Large intestine (tissue), 3 donors: ENCODE measurements around the gene UBXN11. TPM values are rescaled to one million over a fixed set of nuclear protein-coding genes. Genes with fewer than 3 reads are reported as not detected.
"Not testable (repeated sequence)": the region's sequence is repeated elsewhere in the genome, so short reads cannot be mapped to it uniquely, and the experiment has no call there.

Source experiments
- DNase-seq, 2 donors: peaks; one replicate each; pipeline versions ENCODE4 v3.0.0 to v3.0.0-alpha.2; 2013
- H3K27ac ChIP-seq: one replicate; pipeline ENCODE4 v1.5.1; 2013; ENCODE audit warnings: low read length
- H3K27me3 ChIP-seq: 2 replicates; pipeline ENCODE4 v1.6.1; 2013; ENCODE audit warnings: low read length; ENCODE audit not compliant: control insufficient read depth, insufficient read depth
- H3K36me3 ChIP-seq: 2 replicates; pipeline ENCODE4 v1.6.1; 2013; ENCODE audit warnings: low read length; ENCODE audit not compliant: control insufficient read depth, insufficient read depth
- H3K4me1 ChIP-seq: one replicate; pipeline ENCODE4 v1.6.1; 2013; ENCODE audit warnings: low read length; ENCODE audit not compliant: control insufficient read depth, insufficient read depth
- H3K4me3 ChIP-seq: one replicate; pipeline ENCODE4 v1.5.1; 2013; ENCODE audit warnings: low read length
- H3K9me3 ChIP-seq: one replicate; pipeline ENCODE4 v1.6.1; 2013; ENCODE audit warnings: mild to moderate bottlenecking, low read depth, low read length, moderate library complexity; ENCODE audit not compliant: control insufficient read depth
- WGBS: methylation state at CpG from one replicate; pipeline ENCODE4 v1.1.5; 2013; ENCODE audit warnings: low lambda C conversion rate; ENCODE audit not compliant: insufficient coverage; 5-methylcytosine and 5-hydroxymethylcytosine counted together
- polyA plus RNA-seq: library from polyadenylated mRNA; unstranded; fragments of 120-200 nt; gene quantifications from one replicate; pipeline ENCODE4 v1.2.1, GENCODE V29; 2013

UBXN11 gene
- polyA plus RNA-seq, 1 donor, result 40.1 TPM

GRCh38 chr1:26337206-26337535 is 30.7 kb upstream of the UBXN11 start:
- Histone ChIP-seq H3K27ac (no peak overlapping the region), H3K36me3 (no peaks in the 10 kb centered on the region), H3K4me3 (no peak overlapping the region), H3K4me1 (peaks cover 5% of the 10 kb centered on the region), H3K9me3 (no peaks in the 10 kb centered on the region), H3K27me3 (peaks cover 7% of the 10 kb centered on the region)
- no peak for DNase-seq
- WGBS, result no CpG with 5 or more reads among the region's 7 CpGs

GRCh38 chr1:26336477-26337205 is 30.2 kb upstream of the UBXN11 start:
- no peaks in the 10 kb centered on the region for H3K9me3 ChIP-seq
- H3K4me1 ChIP-seq, result peaks cover 5% of the 10 kb centered on the region
- peak overlapping the region; percentile 38 for H3K27ac ChIP-seq
- DNase-seq, result peak; percentile 84 to 94
- H3K27me3 ChIP-seq, result peaks cover 7% of the 10 kb centered on the region
- H3K4me3 ChIP-seq, result peak overlapping the region; percentile 54
- no CpG with 5 or more reads among the region's 52 CpGs for WGBS
- no peaks in the 10 kb centered on the region for H3K36me3 ChIP-seq

DNA sequence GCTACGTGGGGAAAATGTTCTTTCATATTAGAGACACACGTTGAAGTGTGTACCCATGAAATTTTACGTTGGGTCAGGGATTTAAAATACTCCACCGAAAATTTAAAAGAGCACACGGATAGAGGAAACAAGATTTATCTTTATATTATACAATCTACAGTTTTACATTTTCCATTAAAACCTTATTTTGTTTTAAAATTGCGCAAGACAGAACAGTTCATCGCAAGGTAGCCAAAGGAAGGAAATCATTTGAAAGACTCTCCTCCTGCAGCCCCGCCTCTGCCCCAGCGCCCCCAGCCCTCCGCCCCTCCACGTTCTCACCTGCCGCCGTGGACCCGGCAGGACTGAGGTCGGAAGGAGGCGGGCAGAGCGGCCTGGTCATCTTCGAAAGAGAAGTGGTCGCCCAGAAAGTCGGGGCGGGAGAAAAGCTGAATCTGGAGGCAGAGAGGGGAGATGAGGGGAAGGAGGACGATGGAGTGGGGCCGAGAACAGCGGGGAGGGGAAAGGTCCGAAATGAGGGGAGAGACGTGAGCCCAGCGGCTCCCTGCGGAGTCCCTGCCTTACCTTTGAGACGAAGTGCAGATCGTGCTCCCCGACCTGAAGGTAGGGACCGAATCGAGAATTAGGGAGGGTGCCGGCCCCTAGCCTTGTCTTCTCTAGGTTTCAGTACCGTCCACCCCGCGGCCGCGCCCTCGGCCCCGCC is 29.5 kb upstream of the UBXN11 start:
- H3K9me3 ChIP-seq, result no peaks in the 10 kb centered on the region
- peak overlapping the region; percentile 54 for H3K4me3 ChIP-seq
- H3K36me3 ChIP-seq, result no peaks in the 10 kb centered on the region
- peaks cover 5% of the 10 kb centered on the region for H3K4me1 ChIP-seq
- no peak overlapping the region for H3K27ac ChIP-seq
- WGBS, result 13% methylated on average over 5 of the region's 41 CpGs
- no peak for DNase-seq
- H3K27me3 ChIP-seq, result peaks cover 7% of the 10 kb centered on the region

DNA sequence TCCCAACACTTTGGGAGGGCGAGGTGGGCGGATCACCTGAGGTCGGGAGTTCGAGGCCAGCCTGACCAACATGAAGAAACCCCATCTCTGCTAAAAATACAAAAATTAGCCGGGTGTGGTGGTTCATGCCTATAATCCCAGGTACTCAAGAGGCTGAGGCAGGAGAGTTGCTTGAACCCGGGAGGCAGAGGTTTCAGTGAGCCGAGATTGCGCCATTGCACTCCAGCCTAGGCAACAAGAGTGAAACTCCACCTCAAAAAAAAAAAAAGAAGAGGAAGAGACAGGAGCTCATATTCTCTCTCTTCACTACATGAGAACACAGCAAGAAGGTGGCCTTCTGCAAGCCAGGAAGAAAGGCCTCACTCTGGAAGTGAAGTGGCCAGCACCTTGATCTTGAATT is 26.9 kb upstream of the UBXN11 start:
- not testable (repeated sequence) for H3K36me3 ChIP-seq, H3K27me3 ChIP-seq

DNA sequence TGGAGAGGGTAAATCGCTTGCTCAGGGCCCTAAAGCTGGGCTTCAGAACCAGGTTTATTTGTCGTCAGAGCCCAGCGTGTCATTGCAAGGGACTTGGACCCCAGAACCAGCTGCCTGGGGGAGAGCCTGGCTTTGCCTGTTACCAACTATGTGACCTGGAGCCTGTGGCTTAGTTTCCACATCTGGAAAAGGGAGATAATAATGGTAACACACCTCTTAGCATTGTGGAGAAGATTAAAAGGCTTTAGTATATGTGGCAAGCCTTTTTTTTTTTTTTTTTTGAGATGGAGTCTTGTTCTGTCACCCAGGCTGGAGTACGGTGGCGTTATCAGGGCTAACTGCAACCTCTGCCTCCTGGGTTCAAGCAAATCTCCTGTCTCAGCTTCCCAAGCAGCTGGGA is 23.8 kb upstream of the UBXN11 start:
- Histone ChIP-seq H3K4me3 (no peak overlapping the region), H3K27ac (no peak overlapping the region), H3K4me1 (no peaks in the 10 kb centered on the region), H3K36me3 (no peaks in the 10 kb centered on the region), H3K27me3 (peaks cover 2% of the 10 kb centered on the region), H3K9me3 (no peaks in the 10 kb centered on the region)
- no peak for DNase-seq
- no CpG with 5 or more reads among the region's 5 CpGs for WGBS

More for the DNA sequence above, 26.9 kb upstream of the UBXN11 start:
- H3K4me1 ChIP-seq, DNase-seq, H3K27ac ChIP-seq, H3K9me3 ChIP-seq, H3K4me3 ChIP-seq: not testable (repeated sequence)
- no CpG with 5 or more reads among the region's 8 CpGs for WGBS

- H3K4me1 ChIP-seq, H3K27ac ChIP-seq, H3K36me3 ChIP-seq, H3K4me3 ChIP-seq, DNase-seq, H3K27me3 ChIP-seq, H3K9me3 ChIP-seq: not testable (repeated sequence)
- no CpG with 5 or more reads among the region's 4 CpGs for WGBS
Measured at GRCh38 chr1:26329380-26329779, 22.9 kb upstream of the UBXN11 start.

- no CpG with 5 or more reads among the region's 8 CpGs for WGBS
- no peak for DNase-seq
- Histone ChIP-seq H3K4me3 (no peak overlapping the region), H3K27me3 (no peaks in the 10 kb centered on the region), H3K36me3 (no peaks in the 10 kb centered on the region), H3K9me3 (no peaks in the 10 kb centered on the region), H3K4me1 (no peaks in the 10 kb centered on the region), H3K27ac (no peak overlapping the region)
Measured at GRCh38 chr1:26328597-26328996, 22.2 kb upstream of the UBXN11 start.

GRCh38 chr1:26327956-26328362 is 21.5 kb upstream of the UBXN11 start:
- no peaks in the 10 kb centered on the region for H3K9me3 ChIP-seq
- no peak overlapping the region for H3K4me3 ChIP-seq
- no peaks in the 10 kb centered on the region for H3K27me3 ChIP-seq
- H3K36me3 ChIP-seq, result no peaks in the 10 kb centered on the region
- DNase-seq, result no peak
- H3K27ac ChIP-seq, result no peak overlapping the region
- H3K4me1 ChIP-seq, result no peaks in the 10 kb centered on the region
- 75% methylated on average over 1 of the region's 8 CpGs for WGBS

- Histone ChIP-seq H3K27ac (no peak overlapping the region), H3K36me3 (no peaks in the 10 kb centered on the region), H3K9me3 (no peaks in the 10 kb centered on the region), H3K27me3 (no peaks in the 10 kb centered on the region), H3K4me1 (peaks cover 3% of the 10 kb centered on the region), H3K4me3 (no peak overlapping the region)
- no CpG with 5 or more reads among the region's 3 CpGs for WGBS
- DNase-seq, result no peak
Measured at GRCh38 chr1:26324550-26324949, 18.1 kb upstream of the UBXN11 start.

- no peaks in the 10 kb centered on the region for H3K36me3 ChIP-seq
- H3K4me1 ChIP-seq, result peaks cover 3% of the 10 kb centered on the region
- no peak overlapping the region for H3K27ac ChIP-seq
- H3K4me3 ChIP-seq, result no peak overlapping the region
- no CpG with 5 or more reads among the region's 2 CpGs for WGBS
- H3K9me3 ChIP-seq, result no peaks in the 10 kb centered on the region
- no peak for DNase-seq
- no peaks in the 10 kb centered on the region for H3K27me3 ChIP-seq
Measured at GRCh38 chr1:26323382-26323781, 16.9 kb upstream of the UBXN11 start.

DNA sequence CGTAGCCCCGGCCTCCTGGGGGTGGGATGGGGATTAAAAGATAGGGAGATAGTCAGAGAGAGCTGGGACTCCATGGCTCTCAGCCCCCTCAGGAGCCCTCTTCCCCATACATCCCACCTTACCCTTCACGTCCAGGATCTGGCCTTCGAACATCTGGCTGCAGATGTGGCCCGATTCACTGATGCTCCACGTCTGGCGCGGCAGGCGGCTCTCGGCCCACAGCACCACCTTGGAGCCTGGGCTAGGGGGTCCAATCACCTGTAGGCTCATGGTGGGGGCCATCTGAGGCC is 15.6 kb upstream of the UBXN11 start:
- WGBS, result no CpG with 5 or more reads among the region's 10 CpGs
- Histone ChIP-seq H3K4me3 (no peak overlapping the region), H3K36me3 (no peaks in the 10 kb centered on the region)

More for the DNA sequence above, 15.6 kb upstream of the UBXN11 start:
- Histone ChIP-seq H3K27ac (no peak overlapping the region), H3K27me3 (no peaks in the 10 kb centered on the region), H3K4me1 (peaks cover 3% of the 10 kb centered on the region), H3K9me3 (no peaks in the 10 kb centered on the region)
- no peak for DNase-seq
